ENCODE results near the gene JARID2. TPM values are rescaled to one million over a fixed set of nuclear protein-coding genes. Genes with fewer than 3 reads are reported as not detected.

The JARID2 gene
- total RNA-seq, 4 donors from 2014 or later = 6.6 to 8.1 (median 7.5) TPM

DNA sequence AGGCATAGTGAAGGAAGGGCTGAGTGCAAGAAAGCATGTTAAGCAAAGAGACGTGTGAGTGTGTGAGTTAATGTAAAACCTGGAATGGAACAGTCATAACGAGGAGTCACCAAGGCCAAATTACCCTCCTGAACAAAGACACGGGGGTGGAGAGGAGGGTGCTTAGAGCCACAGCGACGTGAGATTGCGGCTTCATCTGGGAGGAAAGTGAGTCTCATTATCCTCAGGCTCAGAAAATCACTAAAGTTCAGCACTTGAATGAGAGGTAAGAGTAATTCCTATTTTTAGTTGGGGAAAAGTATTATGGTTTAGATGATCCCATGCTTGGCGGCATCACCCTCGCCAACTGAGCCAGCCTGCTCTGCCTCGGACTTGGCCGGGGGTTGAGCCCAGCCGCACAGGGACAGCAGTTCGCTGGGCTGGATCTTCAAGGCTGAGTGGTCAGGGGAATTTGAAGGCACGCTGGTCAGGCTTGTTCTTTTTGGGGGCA, 280.4 kb downstream of the JARID2 start:
- H3K27ac ChIP-seq = peak overlapping the region; percentile 25 to 78 (median 59)
- TF ChIP-seq POLR2A (IDR thresholded peaks at IDR 0.05) = no peak
- TF ChIP-seq, protein P1, sequence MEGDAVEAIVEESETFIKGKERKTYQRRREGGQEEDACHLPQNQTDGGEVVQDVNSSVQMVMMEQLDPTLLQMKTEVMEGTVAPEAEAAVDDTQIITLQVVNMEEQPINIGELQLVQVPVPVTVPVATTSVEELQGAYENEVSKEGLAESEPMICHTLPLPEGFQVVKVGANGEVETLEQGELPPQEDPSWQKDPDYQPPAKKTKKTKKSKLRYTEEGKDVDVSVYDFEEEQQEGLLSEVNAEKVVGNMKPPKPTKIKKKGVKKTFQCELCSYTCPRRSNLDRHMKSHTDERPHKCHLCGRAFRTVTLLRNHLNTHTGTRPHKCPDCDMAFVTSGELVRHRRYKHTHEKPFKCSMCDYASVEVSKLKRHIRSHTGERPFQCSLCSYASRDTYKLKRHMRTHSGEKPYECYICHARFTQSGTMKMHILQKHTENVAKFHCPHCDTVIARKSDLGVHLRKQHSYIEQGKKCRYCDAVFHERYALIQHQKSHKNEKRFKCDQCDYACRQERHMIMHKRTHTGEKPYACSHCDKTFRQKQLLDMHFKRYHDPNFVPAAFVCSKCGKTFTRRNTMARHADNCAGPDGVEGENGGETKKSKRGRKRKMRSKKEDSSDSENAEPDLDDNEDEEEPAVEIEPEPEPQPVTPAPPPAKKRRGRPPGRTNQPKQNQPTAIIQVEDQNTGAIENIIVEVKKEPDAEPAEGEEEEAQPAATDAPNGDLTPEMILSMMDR (IDR thresholded peaks at IDR 0.05) = no peak
- no peaks in the 10 kb centered on the region for H3K9me3 ChIP-seq
- H3K27me3 ChIP-seq = no peaks in the 10 kb centered on the region
- H3K4me3 ChIP-seq (replicated peaks in 1 of 3) = no peak overlapping the region
- peaks cover 10 to 17% of the 10 kb centered on the region in 2 donors for H3K4me1 ChIP-seq
- peak; percentile 82 to 93 for DNase-seq
- intact Hi-C loops (cut with DNase I) = no loop called here
- H3K36me3 ChIP-seq = peaks cover 0 to 4% of the 10 kb centered on the region in 2 donors
- WGBS, 2 donors = 51 to 66% methylated on average over 13 of the region's 13 CpGs

DNA sequence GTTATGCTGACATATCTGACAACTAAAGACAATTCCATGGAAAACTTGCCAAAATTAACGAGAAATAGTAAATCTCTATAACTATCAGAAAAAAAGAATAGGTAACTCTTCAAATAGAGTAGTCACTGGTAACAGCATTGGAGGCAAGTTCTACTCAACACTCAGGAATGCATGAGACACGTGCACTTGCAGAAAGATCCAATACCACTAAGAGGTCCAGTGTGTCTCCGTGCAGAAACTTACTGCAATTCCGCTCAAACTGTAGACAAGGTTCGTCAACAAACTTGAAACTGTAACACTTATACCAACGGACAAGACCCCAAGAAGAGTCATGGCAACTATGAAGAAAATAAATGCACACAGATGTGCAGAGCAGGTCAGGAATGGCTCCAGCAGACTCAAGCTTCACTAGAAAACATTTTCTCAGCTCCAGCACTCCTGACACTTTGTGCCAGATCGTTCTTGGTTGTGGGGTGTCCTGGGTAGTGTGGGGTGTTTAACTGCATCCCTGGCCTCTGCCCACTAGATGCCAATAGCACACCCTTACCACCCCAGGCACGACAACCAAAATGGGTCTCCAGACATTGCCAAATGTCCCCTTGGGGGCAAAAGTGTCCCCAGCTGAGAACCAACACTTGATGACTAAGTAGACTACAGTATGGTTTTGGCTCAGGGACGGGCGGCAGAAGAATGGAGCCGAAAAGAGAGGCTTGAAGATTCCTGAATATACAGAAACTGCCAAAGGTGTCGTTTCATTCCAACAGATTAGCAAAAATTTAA, 282.2 kb downstream of the JARID2 start:
- Histone ChIP-seq H3K4me1 (peaks cover 9 to 10% of the 10 kb centered on the region in 2 donors), H3K27ac (no peak overlapping the region), H3K27me3 (no peaks in the 10 kb centered on the region), H3K4me3 (replicated peaks in 1 of 3) (no peak overlapping the region), H3K9me3 (no peaks in the 10 kb centered on the region), H3K36me3 (peaks cover 0 to 3% of the 10 kb centered on the region in 2 donors)
- 92 to 96% methylated on average over 12 of the region's 12 CpGs for WGBS, 2 donors
- no peak for DNase-seq
- intact Hi-C loops (cut with DNase I) = no loop called here
- TF ChIP-seq, protein P1 (IDR thresholded peaks at IDR 0.05) = no peak
- TF ChIP-seq POLR2A (IDR thresholded peaks at IDR 0.05) = no peak

DNA sequence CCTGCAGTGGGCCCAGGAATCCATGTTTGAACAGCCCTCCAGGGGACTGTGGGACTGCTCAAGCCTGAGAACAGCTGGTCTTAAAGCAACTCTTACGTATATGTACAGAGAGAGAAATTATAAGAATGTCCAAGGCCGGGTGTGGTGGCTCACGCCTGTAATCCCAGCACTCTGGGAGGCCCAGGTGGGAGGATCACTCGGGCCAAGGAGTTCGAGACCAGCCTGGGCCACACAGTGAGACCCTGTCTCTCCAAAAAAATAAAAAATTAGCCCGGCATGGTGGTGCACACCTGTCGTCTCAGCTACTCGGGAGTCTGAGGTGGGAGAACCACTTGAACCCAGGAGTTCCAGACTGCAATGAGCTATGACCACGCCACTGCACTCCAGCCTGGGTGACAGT, 283.0 kb downstream of the JARID2 start:
- Histone ChIP-seq H3K27me3 (no peaks in the 10 kb centered on the region), H3K9me3 (no peaks in the 10 kb centered on the region), H3K36me3 (no peaks in the 10 kb centered on the region), H3K27ac (no peak overlapping the region), H3K4me1 (peaks cover 9 to 10% of the 10 kb centered on the region in 2 donors), H3K4me3 (replicated peaks in 1 of 3) (no peak overlapping the region)
- TF ChIP-seq, protein P1 (IDR thresholded peaks at IDR 0.05) = no peak
- TF ChIP-seq POLR2A (IDR thresholded peaks at IDR 0.05) = no peak
- intact Hi-C loops (cut with DNase I) = no loop called here
- DNase-seq = no peak
- 95 to 98% methylated on average over 9 of the region's 9 CpGs for WGBS, 2 donors

DNA sequence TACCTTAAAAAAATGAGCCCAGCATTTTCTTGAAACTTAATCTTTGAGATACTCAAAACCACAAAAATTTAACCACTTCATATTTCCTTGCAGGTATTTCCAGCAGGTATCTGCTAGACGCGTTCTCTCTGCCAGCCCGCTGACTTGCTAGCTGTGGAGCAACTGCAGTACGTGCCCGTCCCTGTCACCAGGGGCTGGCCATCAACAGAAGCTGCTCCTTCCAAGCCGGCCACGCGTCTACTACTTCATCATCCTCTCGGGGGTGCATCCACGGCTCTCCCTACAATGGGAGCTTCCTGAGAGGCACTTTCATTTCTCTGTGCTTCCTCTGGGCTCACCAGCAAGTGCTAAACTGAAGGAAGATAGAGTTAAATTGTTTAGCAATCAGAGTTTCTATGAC, 284.5 kb downstream of the JARID2 start:
- Histone ChIP-seq H3K4me1 (peaks cover 10 to 14% of the 10 kb centered on the region in 2 donors), H3K27ac (no peak overlapping the region), H3K27me3 (no peaks in the 10 kb centered on the region), H3K36me3 (no peaks in the 10 kb centered on the region), H3K4me3 (replicated peaks in 1 of 3) (no peak overlapping the region), H3K9me3 (no peaks in the 10 kb centered on the region)
- intact Hi-C loops (cut with DNase I) = no loop called here
- TF ChIP-seq POLR2A (IDR thresholded peaks at IDR 0.05) = no peak
- TF ChIP-seq, protein P1 (IDR thresholded peaks at IDR 0.05) = no peak
- DNase-seq = no peak
- WGBS, 2 donors = 86 to 99% methylated on average over 10 of the region's 10 CpGs

DNA sequence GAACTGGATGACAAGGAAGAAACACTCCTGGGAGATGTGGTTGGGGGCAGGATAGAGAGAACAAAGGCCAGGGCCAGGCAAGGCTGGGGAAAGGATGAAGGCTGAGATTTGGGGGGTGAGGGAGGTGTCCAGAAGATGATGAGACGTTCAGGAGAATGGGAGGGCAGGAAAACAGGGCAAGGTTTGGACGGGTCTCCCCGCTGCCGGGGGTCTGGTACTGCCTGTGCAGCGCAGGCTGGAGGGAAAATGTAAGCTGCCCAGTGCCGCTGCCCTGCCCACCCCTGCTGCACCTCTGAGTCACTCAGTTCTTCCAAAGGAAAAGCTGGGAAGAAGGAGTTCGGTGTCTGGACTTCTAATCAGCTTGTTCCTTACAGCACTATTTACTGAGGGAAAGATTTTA, 286.1 kb downstream of the JARID2 start:
- no peak for DNase-seq
- H3K27ac ChIP-seq = no peak overlapping the region
- 97% methylated on average over 7 of the region's 7 CpGs for WGBS, 2 donors
- H3K4me1 ChIP-seq = peaks cover 8 to 19% of the 10 kb centered on the region in 2 donors
- no peak overlapping the region for H3K4me3 ChIP-seq (replicated peaks in 1 of 3)
- no peaks in the 10 kb centered on the region for H3K36me3 ChIP-seq
- H3K9me3 ChIP-seq = no peaks in the 10 kb centered on the region
- TF ChIP-seq POLR2A (IDR thresholded peaks at IDR 0.05) = no peak
- TF ChIP-seq, protein P1 (IDR thresholded peaks at IDR 0.05) = no peak
- H3K27me3 ChIP-seq = no peaks in the 10 kb centered on the region
- intact Hi-C loops (cut with DNase I) = no loop called here

Measured in thyroid gland (tissue), 4 donors.